ENCODE results near the gene RFLNA. TPM values are rescaled to one million over a fixed set of nuclear protein-coding genes. Genes with fewer than 3 reads are reported as not detected.

Gene RFLNA
- total RNA-seq, 6 experiments from 2014 or later = 0.12 to 0.31 TPM; not detected in 4

DNA sequence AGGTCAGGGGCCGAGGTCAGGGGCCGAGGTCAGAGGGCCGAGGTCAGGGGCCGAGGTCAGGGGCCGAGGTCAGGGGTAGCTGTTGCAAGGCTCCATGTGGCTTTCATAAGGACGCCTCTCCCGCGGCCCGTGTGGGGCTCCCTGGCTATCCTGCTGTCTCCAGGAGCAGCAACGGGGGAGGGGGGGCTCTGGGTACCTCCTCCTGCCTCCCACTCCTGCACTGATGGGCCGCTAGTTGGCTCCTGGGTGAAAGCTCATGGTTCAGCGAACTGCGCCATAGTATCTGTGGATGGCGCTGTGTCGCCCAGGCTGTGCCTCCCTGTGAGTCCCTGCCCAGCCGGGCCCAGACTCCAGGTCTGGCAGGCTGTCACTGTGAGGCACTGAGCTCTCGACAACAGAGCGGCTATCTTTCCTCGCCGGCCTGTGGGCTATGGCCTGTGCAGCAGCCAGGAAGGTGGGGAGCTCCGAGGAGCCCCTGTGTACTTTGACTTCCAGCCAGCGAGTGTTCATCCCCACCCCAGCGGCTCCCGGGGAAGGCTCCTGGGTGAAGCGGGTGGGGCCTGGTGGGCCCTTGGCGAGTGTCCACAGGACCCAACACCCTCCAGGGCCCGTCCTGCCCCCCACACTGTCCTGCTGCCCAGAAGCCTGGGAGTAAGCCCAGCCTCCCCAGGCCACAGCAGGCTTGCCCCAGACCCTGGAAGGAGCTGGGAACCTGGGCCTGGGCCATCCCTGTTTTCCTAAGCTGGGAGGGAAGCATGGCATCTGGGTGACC lies 8.1 kb downstream of the RFLNA start:
- no peak overlapping the region for H3K4me3 ChIP-seq
- no peaks in the 10 kb centered on the region for H3K9me3 ChIP-seq
- WGBS (ENCODE audit: insufficient coverage, low coverage, low lambda C conversion rate, missing lambda C conversion rate) = 21% methylated on average over 3 of the region's 27 CpGs
- no peaks in the 10 kb centered on the region for H3K36me3 ChIP-seq
- intact Hi-C loops (cut with DNase I) = loop anchor here in 1 of 2 donors (10.0 kb wide), 1 partner anchor 368 kb away; no protein-coding TSS in a partner anchor
- H3K27me3 ChIP-seq = no peaks in the 10 kb centered on the region
- DNase-seq = peak in 1 of 3 donors; percentile 42
- no peak overlapping the region for H3K27ac ChIP-seq
- no peaks in the 10 kb centered on the region for H3K4me1 ChIP-seq
- no peak for TF ChIP-seq POLR2A (IDR thresholded peaks at IDR 0.05)
- TF ChIP-seq, protein P1, sequence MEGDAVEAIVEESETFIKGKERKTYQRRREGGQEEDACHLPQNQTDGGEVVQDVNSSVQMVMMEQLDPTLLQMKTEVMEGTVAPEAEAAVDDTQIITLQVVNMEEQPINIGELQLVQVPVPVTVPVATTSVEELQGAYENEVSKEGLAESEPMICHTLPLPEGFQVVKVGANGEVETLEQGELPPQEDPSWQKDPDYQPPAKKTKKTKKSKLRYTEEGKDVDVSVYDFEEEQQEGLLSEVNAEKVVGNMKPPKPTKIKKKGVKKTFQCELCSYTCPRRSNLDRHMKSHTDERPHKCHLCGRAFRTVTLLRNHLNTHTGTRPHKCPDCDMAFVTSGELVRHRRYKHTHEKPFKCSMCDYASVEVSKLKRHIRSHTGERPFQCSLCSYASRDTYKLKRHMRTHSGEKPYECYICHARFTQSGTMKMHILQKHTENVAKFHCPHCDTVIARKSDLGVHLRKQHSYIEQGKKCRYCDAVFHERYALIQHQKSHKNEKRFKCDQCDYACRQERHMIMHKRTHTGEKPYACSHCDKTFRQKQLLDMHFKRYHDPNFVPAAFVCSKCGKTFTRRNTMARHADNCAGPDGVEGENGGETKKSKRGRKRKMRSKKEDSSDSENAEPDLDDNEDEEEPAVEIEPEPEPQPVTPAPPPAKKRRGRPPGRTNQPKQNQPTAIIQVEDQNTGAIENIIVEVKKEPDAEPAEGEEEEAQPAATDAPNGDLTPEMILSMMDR (IDR thresholded peaks at IDR 0.05) = no peak
- ATAC-seq = no peak

DNA sequence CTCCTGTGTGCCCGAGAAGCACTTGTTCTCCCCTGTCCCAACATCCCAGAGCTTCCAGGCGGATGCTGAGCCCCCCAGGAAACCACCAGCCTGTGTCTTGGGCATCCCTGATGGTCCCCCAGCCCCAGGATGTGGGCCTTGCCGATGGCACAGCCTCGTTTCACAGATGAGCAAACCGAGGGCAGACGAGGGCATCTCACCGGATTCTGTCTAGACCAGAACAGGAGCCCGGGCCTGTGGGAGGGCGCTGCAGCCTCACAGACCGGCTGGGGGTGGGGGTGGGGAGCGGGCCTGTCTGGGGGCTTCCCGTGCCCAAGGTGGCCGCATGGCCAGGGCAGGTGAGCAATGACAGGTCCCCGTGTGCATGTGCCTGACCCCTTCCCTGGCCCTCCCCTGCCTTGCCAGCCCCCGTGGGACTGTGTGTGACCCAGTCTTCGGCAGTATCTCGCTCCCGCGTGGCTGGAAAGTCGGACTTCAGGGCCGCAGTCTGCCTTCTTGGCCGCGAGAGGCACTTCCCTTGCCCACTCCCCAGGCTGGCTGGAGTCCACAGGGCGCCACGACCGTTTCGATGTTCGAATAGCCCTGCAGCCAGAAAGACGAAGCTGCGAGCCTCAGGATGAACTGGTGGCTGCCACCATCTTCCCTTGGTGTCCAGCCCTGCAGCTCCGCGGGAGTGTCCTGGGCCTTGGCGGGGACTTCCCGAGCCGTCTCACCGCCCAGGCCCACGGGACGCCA lies 8.9 kb downstream of the RFLNA start:
- H3K27ac ChIP-seq = no peak overlapping the region

DNA sequence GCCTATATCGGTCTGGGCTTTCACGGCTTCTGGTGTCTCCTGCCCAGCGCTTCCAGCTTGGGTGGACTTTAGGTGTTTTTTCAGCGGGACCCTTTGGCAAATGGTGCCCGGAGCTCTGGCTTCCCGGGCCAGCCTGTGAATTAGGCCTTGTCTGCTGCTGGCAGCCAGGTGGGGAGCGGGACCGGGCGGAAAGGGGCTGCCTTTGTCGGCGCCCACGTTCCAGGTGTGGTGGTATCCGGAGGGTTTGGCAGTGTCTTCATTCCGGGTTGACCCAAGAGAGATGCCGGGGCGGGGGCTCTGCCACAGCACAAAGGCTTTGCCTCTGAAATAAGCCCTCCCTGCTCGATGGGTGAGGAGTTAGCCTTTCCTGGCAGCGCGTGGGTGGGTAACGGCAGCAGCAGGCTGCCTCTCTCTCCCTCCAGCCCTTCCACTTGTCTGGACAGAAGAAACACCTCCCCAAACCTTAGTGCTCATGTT lies 9.5 kb downstream of the RFLNA start:
- H3K36me3 ChIP-seq = no peaks in the 10 kb centered on the region
- no CpG with 5 or more reads among the region's 20 CpGs for WGBS (ENCODE audit: insufficient coverage, low coverage, low lambda C conversion rate, missing lambda C conversion rate)
- no peaks in the 10 kb centered on the region for H3K27me3 ChIP-seq
- TF ChIP-seq, protein P1 (IDR thresholded peaks at IDR 0.05) = no peak
- TF ChIP-seq POLR2A (IDR thresholded peaks at IDR 0.05) = no peak
- H3K9me3 ChIP-seq = no peaks in the 10 kb centered on the region
- ATAC-seq = no peak
- H3K27ac ChIP-seq = no peak overlapping the region
- H3K4me1 ChIP-seq = no peaks in the 10 kb centered on the region
- intact Hi-C loops (cut with DNase I) = loop anchor here in 1 of 2 donors (10.0 kb wide), 1 partner anchor 370 kb away; no protein-coding TSS in a partner anchor
- DNase-seq = peak in 1 of 3 donors; percentile 47
- no peak overlapping the region for H3K4me3 ChIP-seq

More for the DNA sequence above, 8.9 kb downstream of the RFLNA start:
- WGBS (ENCODE audit: insufficient coverage, low coverage, low lambda C conversion rate, missing lambda C conversion rate) = no CpG with 5 or more reads among the region's 38 CpGs
- DNase-seq = peak in 1 of 3 donors; percentile 45
- Histone ChIP-seq H3K27me3 (no peaks in the 10 kb centered on the region), H3K9me3 (no peaks in the 10 kb centered on the region), H3K4me1 (no peaks in the 10 kb centered on the region), H3K36me3 (no peaks in the 10 kb centered on the region), H3K4me3 (no peak overlapping the region)
- no peak for ATAC-seq
- intact Hi-C loops (cut with DNase I) = loop anchor here in 1 of 2 donors (10.0 kb wide), 1 partner anchor 369 kb away; no protein-coding TSS in a partner anchor
- TF ChIP-seq, protein P1 (IDR thresholded peaks at IDR 0.05) = no peak
- TF ChIP-seq POLR2A (IDR thresholded peaks at IDR 0.05) = no peak

DNA sequence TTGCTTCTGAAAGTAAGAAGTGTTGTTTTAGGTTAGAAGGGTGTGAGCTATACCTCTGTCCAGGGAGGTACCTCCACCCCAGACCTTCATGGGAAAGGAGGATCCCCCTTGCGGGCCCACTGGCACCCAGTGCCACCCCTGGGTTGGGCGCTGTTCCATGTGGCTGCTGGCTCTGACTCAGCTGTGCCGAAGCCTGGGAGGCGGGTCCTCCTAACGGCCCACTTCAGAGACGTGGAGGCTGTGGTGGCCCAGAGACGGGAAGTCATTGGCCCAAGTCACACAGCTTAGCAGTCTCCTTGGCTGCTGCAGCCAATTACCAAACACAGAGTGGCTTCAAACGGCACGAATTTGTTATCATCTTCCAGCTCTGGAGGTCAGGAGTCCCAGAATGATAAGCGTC lies 10.2 kb downstream of the RFLNA start:
- no peaks in the 10 kb centered on the region for H3K4me1 ChIP-seq
- DNase-seq = peak in 1 of 3 donors; percentile 32
- no peaks in the 10 kb centered on the region for H3K36me3 ChIP-seq

More for the DNA sequence above, 10.2 kb downstream of the RFLNA start:
- Histone ChIP-seq H3K9me3 (no peaks in the 10 kb centered on the region), H3K4me3 (no peak overlapping the region), H3K27me3 (no peaks in the 10 kb centered on the region), H3K27ac (no peak overlapping the region)
- intact Hi-C loops (cut with DNase I) = loop anchor here in 1 of 2 donors (10.0 kb wide), 1 partner anchor 370 kb away; no protein-coding TSS in a partner anchor
- no peak for ATAC-seq
- WGBS (ENCODE audit: insufficient coverage, low coverage, low lambda C conversion rate, missing lambda C conversion rate) = 50% methylated on average over 3 of the region's 10 CpGs
- TF ChIP-seq POLR2A (IDR thresholded peaks at IDR 0.05) = no peak
- TF ChIP-seq, protein P1 (IDR thresholded peaks at IDR 0.05) = no peak
